GM21529 (cell line): ENCODE measurements around the gene TAGLN2.

Experiments used
- ATAC-seq: cut with Tn5 transposase; IDR thresholded peaks from one replicate; pipeline ENCODE4 v1.9.1; 2021; ENCODE audit not compliant: unreplicated experiment

Gene TAGLN2

GRCh38 chr1:159949981-159950381, 24.7 kb upstream of the TAGLN2 start:
- no peak for ATAC-seq

DNA sequence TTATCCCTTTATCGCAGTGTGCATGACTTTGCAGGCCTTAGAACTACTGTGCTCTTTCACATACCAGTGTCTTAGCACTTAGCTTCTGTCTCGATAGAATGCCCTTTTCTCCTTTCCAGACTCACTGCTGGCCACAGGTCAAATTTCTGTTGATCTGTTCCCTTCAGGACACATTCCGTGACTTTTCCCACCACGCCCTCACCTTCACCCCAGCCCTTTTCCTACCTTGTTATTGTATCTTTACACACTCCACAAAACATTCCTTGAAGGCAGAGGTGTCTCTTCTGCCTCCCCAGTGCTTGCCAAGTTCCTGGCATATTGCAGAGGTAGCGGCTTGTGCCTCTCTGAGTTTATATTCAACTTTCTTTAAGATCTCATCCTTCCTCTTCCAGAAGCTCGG, 23.8 kb upstream of the TAGLN2 start:
- ATAC-seq = no peak

DNA sequence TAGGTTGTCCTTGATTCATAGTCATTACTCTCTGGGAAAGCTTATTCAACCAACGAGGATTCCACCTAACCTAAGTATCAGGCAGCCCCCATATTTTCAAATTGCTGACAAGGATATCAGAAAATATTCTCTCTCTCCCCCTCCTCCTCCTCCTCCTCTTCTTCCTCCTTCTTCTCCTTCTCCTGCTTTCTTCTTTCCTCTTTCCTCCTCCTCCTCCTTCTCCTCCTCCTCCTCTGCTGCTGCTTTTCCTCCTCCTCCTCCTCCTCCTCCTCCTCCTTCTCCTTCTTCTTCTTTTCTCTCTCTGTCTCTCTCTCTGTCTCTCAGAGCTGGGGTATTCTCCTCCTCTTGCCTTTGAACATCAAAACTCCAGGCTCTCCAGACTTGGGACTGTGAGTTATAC, 22.6 kb upstream of the TAGLN2 start:
- ATAC-seq = no peak

GRCh38 chr1:159946242-159947187, 21.2 kb upstream of the TAGLN2 start:
- ATAC-seq = no peak

- ATAC-seq = peak; percentile 59
Measured at GRCh38 chr1:159945483-159946241, 20.4 kb upstream of the TAGLN2 start, which contains the start of gene IGSF9. Gene IGSF9 (minus strand): TSS chr1:159945613. CDS start chr1:159943454, 2,159 bp downstream.

- no peak for ATAC-seq
Measured at GRCh38 chr1:159944623-159945455, 19.5 kb upstream of the TAGLN2 start.

DNA sequence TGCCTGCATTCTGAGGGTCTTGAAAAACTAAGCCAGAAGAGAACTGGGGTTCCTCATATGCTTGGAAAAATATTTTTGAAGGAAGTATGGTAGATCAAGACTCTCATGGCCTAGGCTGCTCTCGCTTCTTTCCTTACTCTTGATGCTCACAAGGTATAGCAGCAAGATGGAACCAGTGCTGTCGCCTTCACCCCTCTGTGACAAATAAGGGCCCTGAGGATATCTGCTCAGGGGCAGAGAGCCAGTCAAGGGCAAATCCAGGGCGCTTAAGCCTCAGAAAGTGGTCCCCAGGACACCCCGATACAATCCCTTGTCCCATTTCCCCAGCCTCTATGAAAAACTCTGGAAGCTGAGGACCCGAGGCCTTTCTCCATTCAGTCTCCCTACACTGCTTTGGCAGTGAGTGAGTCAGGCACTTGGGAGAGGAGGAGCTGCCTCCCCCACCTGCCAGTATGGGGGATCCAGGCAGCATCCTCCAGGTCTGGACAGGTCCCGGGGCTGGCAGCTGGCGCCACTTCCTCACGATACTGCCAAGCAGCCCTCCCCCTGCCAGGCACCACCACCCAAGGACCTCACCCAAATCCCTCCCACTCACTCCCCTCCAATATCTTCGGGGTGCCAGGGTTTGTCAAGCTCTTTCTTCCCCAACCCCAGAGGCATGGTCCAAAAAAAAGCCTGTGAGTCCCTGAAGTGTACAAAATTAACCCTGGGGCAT, 18.8 kb upstream of the TAGLN2 start:
- ATAC-seq = no peak

- no peak for ATAC-seq
Measured at GRCh38 chr1:159943278-159943640, 18.0 kb upstream of the TAGLN2 start.

GRCh38 chr1:159942632-159943277, 17.4 kb upstream of the TAGLN2 start:
- no peak for ATAC-seq

DNA sequence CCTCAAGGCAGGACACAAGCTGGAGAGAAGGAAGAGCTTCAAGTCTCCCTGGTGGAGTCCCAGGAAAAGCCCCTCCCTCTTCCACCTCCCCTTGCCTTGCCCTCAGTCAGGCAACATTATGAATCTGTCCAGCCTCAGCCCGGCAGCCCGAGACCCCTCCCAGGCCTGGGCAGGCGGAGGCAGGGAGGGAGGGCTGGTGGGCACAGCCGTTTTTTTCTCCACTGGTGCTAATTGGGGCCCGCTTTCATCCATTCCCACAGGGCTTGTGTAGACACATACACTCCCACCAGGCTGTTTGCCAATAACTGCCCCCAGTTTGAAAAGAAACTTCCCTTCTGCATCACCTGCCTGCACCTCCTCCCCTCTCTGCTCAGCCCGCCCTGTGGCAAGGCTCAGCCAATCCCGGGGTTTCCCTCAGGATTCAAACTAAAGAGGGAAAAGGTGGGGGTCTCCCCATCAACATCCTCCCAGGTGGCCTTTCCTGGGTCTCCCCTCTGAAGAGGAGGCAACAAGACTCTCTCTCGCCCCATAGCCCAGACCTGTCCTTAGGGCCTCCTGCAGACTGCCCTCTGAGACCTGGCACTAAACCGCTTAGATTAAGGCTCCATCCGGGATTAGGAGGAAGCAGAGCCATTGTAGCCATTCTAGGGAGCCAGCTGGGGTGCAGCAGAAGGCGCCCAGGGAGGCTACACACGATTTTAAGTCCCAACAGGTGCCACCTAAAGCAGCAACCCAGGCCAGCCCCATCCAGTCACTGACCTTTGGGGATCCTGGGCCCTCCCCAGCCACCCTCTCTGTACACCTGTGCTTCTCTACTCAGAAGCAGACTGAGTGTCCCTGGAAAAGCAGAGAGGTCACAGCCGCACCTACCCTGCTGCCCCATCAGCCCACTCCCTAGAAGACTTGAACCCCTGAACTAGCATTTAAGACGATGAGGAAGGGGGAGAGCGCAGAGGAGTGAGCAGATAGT, 16.6 kb upstream of the TAGLN2 start:
- no peak for ATAC-seq

GRCh38 chr1:159941141-159941540, 15.8 kb upstream of the TAGLN2 start:
- no peak for ATAC-seq

- no peak for ATAC-seq
Measured at GRCh38 chr1:159940006-159940620, 14.8 kb upstream of the TAGLN2 start.

DNA sequence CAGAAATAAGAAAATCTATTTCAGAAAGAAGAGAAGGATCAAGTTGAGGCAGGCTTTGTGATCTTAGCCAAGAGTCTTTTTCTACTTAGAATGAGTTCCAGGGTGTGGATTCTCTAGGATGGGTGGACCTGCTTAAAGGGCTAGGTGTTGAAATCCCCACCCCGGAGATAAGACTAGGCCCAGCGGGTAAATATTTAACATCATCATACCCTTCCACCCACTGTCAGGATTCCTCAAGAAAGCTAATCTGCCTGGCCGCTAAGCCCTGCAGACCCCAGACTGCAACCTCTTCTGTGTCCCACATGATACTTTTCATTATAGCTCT, 14.3 kb upstream of the TAGLN2 start:
- ATAC-seq = no peak

DNA sequence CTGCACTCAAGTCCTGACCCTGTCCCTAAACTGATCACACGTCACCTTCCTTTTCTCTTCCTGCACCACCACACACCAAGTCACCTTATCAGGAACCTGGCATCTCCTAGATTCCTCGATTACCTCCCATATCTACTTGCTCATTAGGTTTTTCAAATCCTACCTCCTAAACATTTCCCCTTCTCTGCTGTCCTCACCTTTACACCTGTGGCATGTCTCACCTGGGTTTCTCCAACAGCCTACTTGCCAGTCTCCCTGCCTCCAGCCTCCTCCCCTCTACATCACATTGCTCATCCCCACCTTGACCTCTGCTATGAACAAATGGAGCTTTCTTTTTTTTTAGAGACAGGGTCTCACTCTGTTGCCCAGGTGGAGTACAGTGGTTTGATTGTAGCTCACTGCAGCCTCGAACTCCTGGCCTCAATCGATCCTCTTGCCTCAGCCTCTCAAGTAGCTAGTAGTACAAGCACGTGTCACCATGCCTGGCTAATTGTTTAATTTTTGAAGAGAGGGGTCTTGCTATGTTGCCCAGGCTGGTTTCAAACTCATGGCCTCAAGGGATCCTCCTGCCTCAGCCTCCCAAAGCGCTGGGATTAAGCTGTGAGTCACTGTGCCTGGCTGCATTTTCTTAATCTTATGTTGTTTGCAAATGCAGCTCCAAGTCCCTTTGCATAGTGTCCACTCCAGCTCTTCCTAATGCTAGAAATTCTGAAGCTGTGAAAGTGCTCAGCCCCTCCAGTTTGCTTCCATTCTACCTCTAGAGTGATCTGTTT, 13.8 kb upstream of the TAGLN2 start:
- ATAC-seq = no peak

- no peak for ATAC-seq
Measured at GRCh38 chr1:159938211-159938852, 13.0 kb upstream of the TAGLN2 start.

DNA sequence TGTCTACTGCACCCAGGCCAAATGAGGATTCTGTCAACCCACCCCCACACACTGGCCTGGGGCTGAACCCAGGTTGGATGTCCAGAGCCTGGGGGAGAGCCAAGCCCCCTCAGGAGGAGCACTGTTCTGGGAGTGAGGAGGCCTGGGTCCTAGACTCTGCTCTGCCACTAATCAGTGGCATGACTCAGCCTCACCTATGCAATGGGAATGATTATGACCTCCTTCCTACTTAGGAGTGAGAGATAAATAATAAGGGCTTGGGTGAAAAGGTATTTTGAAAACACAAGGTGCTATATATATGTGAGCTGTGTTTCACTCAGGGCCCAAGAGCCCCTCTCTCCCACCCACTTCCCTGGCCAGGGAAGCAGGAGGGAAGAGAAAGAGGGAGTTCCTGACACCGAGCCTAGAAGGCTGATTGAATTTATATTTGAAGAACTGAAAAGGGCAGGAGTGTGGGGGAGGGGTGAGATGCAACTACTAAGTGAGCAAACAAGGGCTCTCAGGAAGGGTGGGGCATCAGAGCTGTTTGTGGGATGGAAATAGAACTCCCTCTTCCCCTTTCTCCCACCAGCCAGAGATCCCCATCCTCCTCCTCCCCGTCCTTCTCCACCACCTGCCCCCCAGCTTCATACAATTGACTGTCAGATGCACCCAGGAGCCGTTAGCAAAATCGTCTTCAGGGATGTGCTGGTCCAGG, 11.9 kb upstream of the TAGLN2 start:
- no peak for ATAC-seq
